Measurements from ENCODE around the gene LHX4.

The LHX4 gene

DNA sequence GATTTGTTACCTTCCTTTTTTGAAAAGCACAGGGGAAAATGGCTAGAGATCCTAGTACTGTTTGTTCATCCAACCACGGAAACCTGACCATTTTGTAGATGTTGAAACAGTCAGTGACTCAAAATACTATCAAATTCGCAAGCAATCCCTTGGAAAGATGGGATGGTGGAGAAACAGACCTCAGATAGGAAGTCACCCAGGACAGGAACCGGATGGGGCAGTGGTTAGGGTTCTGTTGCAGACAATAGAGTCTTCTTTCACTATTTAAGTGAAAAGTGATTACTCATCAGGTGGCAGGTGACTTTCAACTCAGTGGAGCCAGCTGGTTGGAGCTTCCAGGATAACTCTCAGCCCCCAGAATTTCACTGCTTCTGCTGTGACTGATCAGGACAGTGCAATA, 17.0 kb downstream of the LHX4 start:
- DNase-seq, result no peak

DNA sequence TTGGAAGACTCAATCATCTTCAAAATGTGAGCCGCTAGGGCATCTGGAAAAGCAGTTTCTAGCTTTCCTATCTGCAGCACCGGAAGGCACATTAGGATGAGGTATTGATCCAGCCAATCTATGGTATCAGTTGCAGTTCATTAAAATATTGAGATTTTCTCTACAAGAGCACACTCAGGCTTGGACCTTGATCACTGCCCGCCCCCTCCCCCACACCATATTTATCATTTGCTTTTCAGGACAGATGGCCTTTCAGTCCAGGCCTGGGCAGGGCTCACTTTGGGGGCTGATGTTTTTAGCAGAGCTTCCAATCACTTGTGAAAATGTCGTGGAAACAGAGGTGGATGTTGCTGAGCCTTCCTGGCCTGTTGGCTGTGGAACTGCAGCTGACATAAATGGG, 17.5 kb downstream of the LHX4 start:
- DNase-seq, result no peak

DNA sequence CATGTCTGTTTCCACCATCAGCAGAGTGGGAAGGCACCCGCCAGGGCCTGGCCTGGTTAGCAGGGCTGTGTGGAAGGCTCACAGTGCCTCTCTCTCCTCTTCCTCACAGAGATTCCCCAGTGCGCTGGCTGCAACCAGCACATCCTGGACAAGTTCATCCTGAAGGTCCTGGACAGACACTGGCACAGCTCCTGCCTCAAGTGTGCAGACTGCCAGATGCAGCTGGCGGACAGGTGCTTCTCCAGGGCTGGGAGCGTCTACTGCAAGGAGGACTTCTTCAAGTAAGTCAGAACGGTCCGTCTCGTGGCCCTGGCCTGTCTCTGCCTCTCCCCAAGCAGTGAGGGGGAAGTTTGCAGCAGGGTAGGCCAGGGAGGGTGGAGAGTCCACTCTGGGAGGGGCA, 18.1 kb downstream of the LHX4 start:
- no peak for DNase-seq

DNA sequence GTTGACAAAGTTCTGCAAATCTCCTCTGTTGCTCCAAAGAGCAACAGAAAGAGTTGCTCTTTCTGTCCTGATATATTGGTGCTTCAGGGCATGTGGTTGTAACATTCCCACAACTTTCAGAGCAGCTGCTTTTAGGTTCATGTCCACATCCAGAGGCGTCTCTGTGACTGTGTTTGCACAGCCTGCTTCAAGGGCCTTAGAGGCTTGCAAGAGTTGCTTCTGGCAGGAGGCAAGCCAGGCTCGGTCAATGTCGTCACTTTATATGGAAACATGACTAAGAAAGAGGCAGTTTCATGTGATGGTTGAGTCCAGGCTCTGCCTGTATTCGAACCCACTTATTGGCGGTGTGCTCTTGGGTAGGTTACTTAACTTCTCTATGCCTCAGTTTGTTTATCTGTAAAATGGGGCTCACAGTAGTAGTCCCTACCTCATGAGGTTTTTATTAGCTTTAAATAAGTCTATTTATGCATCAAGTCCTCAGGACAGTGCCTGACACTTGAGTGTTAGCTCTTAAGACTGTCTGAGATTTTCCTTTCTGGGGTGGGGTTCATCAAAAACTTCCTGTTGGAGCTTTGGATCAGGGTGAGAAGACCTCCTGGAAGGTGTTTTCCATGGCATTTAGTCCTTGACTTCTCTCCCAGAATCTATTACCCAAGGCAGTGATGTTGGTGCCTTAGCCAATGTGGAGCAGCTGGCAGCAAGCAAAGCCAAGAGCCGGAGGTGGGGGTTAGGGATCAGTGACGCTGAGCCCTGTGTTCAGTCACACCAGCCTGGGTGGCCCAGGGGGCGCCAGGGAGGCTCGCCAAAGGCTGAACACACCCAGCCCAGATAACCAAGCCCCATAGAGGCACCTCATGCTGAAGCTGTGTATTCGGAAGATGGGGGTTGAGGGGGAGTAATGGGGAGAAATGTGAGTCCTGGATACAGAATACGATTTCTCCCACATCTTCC, 18.9 kb downstream of the LHX4 start:
- peak; percentile 24 for DNase-seq

DNA sequence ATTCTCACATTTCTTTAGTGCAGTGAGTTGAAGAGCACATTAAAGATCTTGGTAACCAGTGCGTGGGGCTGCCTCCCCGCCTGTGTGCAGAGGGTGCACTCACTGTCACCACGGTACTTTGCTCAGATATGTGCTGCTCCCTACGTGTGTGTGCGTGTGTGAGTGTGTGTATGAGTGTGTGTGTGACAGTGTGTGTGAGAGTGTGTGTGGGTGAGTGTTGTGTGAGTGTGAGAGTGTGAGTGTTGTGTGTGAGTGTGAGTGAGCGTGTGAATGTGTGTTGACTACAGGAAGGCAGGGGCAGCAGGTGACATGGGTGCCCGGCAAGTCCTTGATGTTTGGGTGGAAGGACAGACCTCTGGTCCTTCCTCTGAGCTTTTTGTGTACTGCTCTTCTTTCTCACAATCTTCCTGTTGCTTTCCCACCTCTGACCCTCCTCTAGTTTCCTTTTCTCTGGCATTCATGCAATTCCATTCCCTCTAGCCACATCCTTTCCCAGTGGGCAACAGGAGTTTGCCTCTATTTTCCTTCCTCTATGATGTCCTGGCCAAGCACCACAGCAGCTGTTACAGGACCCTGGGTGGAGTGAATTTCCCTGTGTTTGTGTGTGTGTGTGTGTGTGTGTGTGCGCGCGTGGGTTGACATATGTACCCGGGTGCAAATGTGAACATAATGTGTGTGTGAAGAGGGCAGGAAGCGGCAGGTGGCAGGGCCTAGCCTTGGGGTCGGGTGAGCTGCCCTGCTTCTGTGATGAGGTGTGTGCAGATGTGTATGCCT, 19.8 kb downstream of the LHX4 start:
- no peak for DNase-seq

DNA sequence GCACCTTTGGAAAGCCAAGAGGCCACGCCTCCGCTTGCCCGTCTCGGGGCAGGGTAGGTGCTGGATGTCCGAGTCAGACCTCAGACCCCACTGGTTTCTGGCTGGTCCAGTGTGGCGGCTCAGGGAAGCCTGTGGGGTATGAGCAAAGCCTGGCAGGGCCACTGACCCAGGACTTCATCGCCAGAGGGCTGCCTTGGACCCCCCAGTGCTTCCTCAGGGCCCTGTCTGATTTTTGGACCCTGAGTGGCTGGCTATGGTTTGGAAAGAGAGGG, 20.4 kb downstream of the LHX4 start:
- DNase-seq, result no peak

DNA sequence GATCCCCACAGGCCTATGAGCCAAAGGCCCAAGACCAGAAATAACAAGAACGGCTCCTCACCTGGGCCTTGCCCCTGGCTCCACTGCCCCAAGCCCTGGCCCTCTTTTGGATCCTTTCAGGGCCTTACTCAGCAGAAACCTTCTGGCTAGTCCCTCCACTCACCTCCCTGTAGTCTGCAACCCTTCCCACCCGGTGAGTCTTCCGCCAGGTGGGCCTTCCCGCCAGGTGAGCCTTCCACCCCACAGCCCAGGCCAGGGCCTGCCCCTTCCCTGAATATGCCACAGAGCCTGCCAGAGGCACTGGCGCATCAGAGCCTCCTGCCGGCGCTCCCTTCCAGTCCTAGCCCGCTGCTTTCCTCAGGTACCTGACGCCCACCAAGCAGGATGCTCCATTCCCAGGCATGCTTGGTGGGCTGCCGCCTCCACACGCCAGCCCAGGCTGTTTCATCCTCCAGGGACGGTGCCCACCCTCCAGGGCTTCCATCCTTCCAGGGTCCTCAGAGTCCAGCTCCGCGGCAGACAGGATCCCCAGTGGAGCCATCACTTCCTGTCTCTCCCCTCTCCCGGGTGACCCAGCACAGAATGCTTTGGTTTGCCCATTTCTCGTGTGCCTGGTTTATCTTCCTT, 20.9 kb downstream of the LHX4 start:
- no peak for DNase-seq

DNA sequence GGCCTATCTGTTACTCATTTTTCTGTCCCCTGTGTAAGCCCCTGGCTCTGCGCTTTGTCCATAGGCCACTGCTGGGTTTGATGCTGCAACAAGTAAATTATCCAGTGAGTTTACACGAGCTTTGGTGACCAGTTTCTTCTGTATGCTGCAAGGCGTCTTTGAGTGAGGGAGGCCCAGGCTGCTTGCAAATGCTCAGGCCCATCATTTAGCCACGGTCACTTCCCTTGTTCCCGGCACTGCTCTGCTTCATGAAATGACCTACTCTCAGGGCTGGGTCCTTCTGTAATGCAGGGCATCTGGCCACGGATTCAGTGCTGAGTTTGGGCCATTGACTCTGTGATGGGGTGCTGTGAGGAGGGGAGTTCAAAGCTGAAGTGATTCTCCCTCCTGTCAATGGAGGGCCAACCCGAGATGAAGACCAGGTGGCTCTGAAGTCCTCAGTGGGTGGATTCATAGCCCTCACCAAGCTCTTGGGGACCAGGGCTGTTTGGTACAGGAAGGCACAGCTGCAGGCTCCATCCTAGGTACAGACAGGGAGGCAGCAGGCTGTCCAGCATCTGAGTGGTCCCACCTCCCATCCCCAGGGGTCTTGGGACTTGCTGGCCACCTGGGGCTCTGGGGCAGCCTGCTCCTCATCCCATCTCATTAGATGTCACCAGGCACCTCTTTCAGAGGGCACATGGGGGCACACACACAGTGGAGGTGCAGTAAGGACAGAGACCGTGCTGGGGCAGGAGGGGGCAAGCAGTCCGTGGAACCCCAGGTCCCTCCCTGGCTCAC, 21.7 kb downstream of the LHX4 start:
- no peak for DNase-seq

DNA sequence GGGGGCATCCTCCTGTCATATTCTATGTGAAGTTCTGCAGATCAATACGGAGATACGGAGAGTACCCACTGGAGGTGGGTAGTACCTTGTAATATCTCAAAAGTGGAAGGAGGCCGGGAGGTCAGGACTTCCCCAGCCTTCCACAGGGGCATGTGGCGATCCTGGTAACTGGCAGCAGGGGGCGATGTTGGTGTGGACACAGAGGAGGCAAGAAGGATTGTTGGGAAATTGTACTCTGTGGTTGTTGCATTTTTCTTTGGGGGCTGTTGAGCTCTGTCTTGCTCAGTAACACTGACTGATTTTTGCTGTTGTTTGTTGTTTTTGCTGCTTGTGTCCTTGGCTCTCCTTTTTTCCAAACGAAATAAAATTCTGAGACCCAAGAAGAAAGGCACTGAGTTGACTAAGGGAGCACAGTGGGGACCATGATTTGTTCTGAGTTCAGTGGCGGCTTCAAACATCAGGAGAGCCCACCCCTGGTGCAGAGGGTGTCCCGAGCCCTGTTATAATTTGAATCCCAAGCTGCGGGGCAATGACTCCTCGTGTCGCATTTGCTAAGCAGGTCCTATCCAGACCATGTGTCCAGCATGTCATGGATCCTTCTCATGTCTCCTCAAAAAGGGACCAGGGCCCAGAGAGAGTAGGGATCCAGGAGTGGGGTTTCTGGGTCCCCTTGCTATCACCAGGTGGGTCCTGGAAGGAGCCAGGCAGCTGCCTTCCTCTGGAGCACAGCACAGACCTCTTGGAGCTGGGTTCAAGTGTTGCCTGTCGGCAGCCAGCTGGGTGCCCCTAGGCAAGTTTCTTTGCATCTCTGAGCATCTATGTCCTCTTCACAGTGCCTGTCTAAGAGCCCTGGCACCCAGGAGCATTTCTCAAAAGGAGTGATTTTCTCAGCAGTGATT, 22.8 kb downstream of the LHX4 start:
- peak; percentile 68 for DNase-seq

DNA sequence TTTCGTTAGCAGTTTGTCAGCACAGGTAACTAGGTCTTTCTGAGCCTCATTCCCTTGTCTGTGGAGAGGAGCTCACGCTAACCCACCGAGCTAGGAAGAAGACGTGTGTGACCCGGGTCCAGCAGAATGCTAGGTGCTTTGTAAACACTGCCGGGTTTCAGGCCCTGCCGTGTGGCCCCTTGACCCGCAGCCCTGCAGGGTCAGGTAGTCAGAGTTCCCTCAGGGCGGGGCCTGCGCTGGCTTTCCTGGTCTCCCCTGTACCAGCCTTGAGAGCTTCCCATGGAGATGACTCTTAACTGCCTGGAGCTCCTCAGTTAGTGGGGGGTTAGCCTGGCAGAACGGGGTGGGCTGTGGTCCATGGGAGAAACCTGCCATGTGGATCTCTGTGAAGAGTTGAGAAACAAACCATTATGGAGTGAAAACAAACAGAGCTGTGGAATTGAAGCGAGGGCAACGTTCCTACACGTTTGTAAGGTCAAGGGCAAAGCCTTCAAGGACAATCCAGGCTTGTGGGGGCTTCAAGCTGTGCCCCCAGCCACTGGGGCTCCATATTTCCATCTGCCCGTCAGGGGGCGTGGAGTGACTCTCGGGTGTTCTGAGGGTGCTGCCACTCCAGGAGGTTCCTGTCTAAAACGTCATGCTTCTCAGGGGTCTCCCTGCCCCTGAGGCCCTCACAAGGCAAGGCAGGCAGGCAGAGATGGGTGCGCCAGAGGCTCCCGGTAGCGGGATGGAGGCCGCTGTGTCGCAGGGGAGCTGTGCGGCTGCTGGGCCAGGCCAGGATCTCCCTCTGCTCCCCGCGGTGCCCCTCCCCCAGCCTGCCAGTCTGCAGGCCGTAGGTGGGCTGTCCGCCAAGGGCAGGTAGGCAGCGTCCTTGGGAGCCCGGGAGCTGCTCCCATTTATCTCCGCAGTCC, 23.8 kb downstream of the LHX4 start:
- no peak for DNase-seq

DNA sequence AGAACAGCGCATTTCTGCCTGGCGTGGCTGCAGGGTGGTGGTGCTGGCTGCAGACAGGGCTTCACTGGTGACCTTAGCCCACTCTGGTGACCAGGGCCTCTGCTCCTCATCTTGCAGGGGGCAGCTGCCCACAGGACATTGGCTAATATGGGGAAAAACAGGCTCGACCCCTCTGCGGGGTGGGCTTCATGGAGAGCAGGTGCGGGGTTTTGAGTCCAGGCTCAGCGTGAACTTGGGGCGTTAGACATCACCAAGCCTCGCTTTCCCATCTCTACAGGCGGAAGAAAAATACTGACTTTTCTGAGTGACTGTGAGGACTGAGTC, 24.4 kb downstream of the LHX4 start:
- no peak for DNase-seq

DNA sequence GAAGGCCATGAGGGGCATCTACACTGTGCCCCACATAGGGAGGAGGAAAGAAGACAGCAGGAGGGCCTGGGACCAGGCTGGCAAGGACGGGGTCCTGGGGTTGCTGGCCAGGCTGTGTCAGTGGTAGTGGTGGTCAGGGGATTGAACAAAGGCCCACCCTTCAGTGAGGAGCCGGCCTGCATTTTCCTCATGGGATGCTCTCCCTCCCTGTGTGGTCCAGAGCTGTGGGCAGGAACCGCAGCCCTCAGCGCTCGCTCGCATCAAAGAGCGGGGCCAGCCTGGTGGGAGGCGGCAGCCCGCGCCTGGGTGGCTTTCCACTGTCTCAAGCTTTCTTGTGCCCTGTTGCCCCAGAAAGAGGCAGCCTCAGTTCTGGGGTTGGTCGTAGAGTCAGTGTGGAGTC, 24.8 kb downstream of the LHX4 start:
- DNase-seq, result no peak

DNA sequence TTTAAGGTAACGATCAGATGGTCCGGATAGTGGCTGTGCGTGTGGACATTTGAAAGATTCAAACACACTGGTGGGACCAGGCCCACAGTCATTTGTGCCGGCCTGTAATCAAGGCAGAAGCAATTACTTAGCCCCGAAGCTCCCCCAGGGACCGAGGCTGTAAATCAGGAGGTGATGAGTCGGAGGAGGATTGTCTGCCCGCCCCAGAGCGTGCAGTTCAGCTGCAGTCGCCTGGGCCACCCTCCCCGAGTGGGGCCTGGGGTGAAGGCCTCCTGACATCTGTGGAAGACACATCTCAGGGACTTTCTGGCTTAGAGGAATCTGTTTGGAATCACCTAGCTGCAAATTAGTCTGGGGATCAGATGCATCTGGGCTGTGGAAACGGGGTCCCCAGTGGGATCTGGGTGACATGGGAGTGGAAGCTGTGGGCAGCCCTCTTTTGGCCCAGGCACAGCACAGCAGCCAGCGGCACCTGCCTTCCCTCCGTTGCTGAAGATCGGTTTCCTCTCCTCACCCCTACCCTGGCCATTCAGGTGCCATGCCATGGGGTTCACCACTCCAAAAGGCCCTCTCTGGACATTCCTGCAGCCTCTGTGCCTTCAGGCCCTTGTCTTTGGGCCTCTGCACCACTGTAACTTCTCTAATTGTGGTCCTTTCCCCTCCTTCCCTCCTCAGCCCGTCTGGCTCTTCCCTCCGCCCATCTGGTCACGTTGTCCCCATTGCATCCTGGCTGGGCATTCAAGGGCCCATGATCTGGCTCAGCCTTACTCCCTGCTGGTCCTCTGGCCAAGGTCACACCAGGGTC, 25.7 kb downstream of the LHX4 start:
- no peak for DNase-seq

DNA sequence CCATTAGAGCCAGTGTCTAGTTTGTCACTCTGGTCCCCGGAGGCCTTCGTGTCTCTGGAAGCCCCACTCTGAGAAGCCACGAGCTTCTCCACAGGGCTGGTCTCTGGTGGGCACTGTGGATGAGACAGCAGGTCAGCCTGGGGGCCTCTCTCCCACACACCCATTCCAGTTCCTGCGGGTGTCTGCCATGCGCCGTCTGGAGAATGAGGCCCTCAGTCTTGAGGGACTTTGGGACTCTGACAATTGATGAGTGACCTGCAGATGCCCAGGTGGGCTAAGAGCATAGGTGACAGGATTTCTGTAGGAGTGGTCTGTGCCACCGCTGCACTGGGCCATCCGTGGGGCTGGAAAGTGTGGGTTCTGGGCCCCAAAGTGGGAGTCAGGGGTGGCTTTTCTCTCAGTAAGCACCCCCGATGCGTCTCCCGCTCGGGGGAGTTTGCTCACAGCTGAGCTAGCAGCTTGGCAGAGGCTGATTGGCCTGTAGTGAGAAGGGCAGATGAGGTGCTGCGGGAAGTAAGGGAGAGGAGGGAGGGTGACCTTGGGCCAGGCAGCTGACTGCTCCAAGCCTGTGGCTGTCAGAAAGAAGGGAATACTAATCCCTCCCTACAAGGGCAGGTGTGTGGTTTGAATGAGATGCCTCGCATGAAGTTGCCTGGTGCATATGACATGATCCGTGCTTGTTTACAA, 26.4 kb downstream of the LHX4 start:
- no peak for DNase-seq

DNA sequence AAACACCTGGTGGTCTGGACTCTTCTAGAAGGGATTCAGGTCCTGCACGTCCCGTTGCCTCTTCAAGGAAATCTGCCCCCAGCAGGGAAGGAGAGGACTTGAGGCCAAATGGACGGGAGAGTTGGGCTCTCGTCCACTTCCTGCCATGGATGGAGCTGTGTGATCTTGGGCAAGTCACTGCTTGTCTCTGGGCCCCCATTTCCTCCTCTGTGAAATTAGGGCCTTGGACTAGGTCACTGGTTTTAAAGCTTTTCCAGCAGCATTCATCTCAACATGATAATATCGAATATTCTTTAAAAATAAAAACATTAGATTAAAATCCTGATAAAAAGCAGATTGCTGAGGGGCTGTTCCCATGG, 26.9 kb downstream of the LHX4 start:
- no peak for DNase-seq

DNA sequence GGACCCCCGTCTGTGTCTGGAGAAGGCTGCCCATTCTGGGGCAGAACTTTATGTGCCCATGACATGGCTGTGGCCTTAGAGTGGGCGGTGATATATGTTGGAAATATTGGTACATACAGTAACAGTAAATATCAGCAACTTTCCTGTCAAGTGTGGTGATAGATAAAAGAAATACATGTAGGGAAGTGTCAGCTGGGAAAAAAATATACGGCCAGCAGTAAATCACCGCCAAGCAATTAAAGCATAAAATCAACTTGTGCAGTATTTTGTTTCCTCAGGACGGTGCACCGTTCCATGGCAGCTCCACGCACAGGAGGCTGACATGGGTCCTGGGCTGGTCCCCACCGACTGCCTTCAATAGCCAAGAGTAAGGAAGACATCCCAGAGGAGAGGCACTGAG, 27.4 kb downstream of the LHX4 start:
- DNase-seq, result no peak

DNA sequence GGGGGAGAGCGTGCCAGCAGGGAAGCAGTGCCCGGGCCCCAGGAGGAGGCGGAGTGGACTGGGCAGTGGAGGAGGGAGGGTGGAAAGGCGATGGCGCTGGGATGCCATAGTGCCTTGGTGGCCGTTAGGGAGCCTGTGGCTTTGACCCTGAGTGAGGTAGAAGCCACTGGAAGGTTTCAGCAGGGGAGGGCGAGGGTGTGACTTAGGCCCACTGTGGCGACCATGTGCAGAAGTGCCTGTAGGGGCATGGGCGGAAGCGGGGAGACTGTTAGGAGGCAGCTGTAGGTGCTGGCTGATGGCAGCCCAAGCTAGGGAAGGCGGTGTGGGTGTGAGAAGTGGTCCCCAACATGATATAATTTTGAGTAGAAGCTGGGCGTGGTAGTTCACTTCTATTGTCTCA, 28.2 kb downstream of the LHX4 start:
- DNase-seq, result no peak

DNA sequence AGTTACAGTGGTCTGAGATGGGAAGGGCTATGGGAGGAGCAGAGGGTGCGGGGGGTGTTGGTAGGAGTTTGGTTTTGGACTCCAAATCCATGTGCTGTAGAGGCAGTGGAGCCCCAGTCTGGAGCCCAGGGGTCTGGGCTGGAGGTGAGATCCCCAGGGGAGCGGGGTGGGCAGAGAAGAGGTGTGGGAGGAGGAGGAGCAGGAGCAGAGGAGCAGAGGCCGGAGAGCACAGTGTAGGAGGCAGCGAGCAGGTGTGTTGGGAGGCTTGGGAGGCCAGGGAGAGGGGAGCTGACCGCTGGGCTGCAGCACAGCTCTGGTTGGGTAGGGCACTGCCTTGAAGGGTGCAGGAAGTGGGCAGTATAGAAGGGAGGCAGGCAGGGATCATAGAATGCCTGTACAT, 28.9 kb downstream of the LHX4 start:
- no peak for DNase-seq

DNA sequence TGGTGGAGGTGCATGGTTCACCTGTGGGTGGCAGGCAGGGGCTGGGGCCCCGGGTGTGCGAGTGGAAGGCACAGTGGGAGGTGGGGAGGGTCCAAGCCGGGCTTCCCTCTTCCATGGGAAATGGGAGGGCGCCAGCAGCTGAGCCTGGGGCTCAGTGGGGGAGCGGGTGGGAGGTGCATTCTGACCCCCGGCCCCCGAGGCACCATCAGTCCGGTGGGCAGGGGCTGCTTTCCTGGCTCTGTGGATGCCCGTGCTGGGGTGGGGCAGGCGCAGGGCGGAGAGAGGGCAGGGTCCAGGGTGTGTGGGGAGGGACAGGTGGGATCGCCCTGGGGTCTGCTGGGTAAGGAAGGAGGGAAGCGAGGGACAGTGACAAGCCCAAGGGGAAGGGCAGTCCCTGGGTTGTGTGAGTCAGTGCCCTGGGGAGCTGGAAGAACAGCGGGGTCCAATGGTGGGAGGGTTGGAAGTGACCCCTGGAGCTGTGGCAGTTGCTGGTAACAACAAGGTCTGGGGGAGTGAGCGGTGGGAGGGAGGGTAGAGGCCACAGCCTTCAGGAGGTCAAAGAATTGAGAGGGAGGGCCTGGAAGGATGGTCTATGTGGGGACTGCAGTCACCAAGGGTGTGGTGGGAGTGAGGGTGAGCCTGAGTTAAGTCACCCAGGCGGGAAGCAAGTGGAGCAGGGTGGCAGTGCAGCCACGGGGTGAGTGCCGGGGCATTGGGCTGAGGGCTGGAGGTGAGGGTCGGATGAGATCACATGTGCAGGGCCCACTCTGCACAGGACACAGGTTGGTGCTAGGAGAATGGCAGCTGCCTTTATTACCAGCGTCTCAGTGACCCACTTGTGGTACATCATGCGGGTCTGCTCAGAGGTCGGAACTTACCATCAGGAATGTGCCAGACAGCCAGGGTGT, 29.6 kb downstream of the LHX4 start:
- DNase-seq, result no peak
